SK-N-SH treated with all-trans-retinoic acid at 6 μM for 48 hours (cell line): ENCODE data around the gene PASK.

Experiments
- ATAC-seq: fragments of 200-7000 bp; cut with Tn5 transposase; 3 replicates; pipeline ENCODE4 v1.9.1; 2020; ENCODE audit warnings: mild to moderate bottlenecking, moderate library complexity
- ARNTL ChIP-seq: fragments of 450-650 bp; formaldehyde crosslinking; IDR thresholded peaks from 2 replicates; pipeline ENCODE4 v1.5.0; 2020; ENCODE audit warnings: low read depth, mild to moderate bottlenecking, moderate library complexity, borderline replicate concordance
- BACH2 ChIP-seq: fragments of 250-450 bp; sonication (Bioruptor Pico); IDR thresholded peaks from 2 replicates; pipeline ENCODE4 v1.9.0; 2021; ENCODE audit warnings: mild to moderate bottlenecking, borderline replicate concordance
- CSDC2 ChIP-seq: fragments of 250-450 bp; sonication (Bioruptor Pico); IDR thresholded peaks from 2 replicates; pipeline ENCODE4 v1.5.0; 2020; ENCODE audit warnings: mild to moderate bottlenecking, moderate library complexity
- ESRRG ChIP-seq: fragments of 250-450 bp; sonication (Bioruptor Pico); IDR thresholded peaks from 2 replicates; pipeline ENCODE4 v1.6.1; 2021; ENCODE audit warnings: mild to moderate bottlenecking
- GLIS3 ChIP-seq: fragments of 250-450 bp; sonication (Bioruptor Pico); IDR thresholded peaks from 2 replicates; pipeline ENCODE4 v1.5.0; 2020; ENCODE audit warnings: mild to moderate bottlenecking, moderate library complexity
- ISL1 ChIP-seq: fragments of 250-450 bp; sonication (Bioruptor Pico); IDR thresholded peaks from 2 replicates; pipeline ENCODE4 v2.1.2; 2022; ENCODE audit warnings: mild to moderate bottlenecking, moderate library complexity
- OSR1 ChIP-seq: fragments of 250-450 bp; sonication (Bioruptor Pico); IDR thresholded peaks from 2 replicates; pipeline ENCODE4 v1.8.0; 2022; ENCODE audit warnings: moderate library complexity, mild to moderate bottlenecking, inconsistent platforms
- PATZ1 ChIP-seq: fragments of 250-450 bp; sonication (Bioruptor Pico); IDR thresholded peaks from 2 replicates; pipeline ENCODE4 v1.8.0; 2020; ENCODE audit warnings: mild to moderate bottlenecking, moderate library complexity, borderline replicate concordance
- PPARA ChIP-seq: fragments of 250-450 bp; sonication (Bioruptor Pico); IDR thresholded peaks from 2 replicates; pipeline ENCODE4 v1.5.0; 2020; ENCODE audit warnings: mild to moderate bottlenecking, borderline replicate concordance
- SNAI2 ChIP-seq: fragments of 250-450 bp; sonication (Bioruptor Pico); IDR thresholded peaks from 2 replicates; pipeline ENCODE4 v1.5.0; 2020; ENCODE audit warnings: mild to moderate bottlenecking, moderate library complexity
- TCF4 ChIP-seq: fragments of 250-450 bp; sonication (Bioruptor Pico); IDR thresholded peaks from 2 replicates; pipeline ENCODE4 v1.8.0; 2021; ENCODE audit warnings: mild to moderate bottlenecking, moderate library complexity, borderline replicate concordance
- TOX ChIP-seq: fragments of 250-450 bp; sonication (Bioruptor Pico); IDR thresholded peaks from 2 replicates; pipeline ENCODE4 v1.8.0; 2021; ENCODE audit warnings: mild to moderate bottlenecking, moderate library complexity, borderline replicate concordance
- TSHZ2 ChIP-seq: fragments of 250-450 bp; sonication (Bioruptor Pico); IDR thresholded peaks from 2 replicates; pipeline ENCODE4 v1.5.0; 2020; ENCODE audit warnings: mild to moderate bottlenecking, moderate library complexity
- ZC3H10 ChIP-seq: fragments of 250-450 bp; sonication (Bioruptor Pico); IDR thresholded peaks from 2 replicates; pipeline ENCODE4 v1.5.1; 2021; ENCODE audit warnings: mild to moderate bottlenecking, moderate library complexity
- ZFP3 ChIP-seq: fragments of 250-450 bp; sonication (Bioruptor Pico); IDR thresholded peaks from 2 replicates; pipeline ENCODE4 v1.5.0; 2020; ENCODE audit warnings: mild to moderate bottlenecking, moderate library complexity
- ZFP30 ChIP-seq: fragments of 450-650 bp; formaldehyde crosslinking; IDR thresholded peaks from 2 replicates; pipeline ENCODE4 v1.5.0; 2022; ENCODE audit warnings: mild to moderate bottlenecking, moderate library complexity
- ZNF565 ChIP-seq: fragments of 450-650 bp; formaldehyde crosslinking; conservative IDR thresholded peaks from 2 replicates; pipeline ENCODE4 v1.5.0; 2020; ENCODE audit warnings: low read depth, mild to moderate bottlenecking, moderate library complexity
- ZNF8 ChIP-seq: fragments of 450-650 bp; formaldehyde crosslinking; IDR thresholded peaks from 2 replicates; pipeline ENCODE4 v1.5.0; 2020; ENCODE audit warnings: mild to moderate bottlenecking, moderate library complexity
- TF ChIP-seq, protein P1 (sequence below): fragments of 250-450 bp; sonication (Bioruptor Pico); IDR thresholded peaks from 2 replicates; pipeline ENCODE4 v1.5.1; 2021; ENCODE audit warnings: mild to moderate bottlenecking, moderate library complexity
- TF ChIP-seq, protein P2 (sequence below): fragments of 250-450 bp; sonication (Bioruptor Pico); IDR thresholded peaks from 2 replicates; pipeline ENCODE4 v1.5.1; 2020; ENCODE audit warnings: low read depth, mild to moderate bottlenecking, moderate library complexity
- TF ChIP-seq, protein P3 (sequence below): fragments of 250-450 bp; sonication (Bioruptor Pico); IDR thresholded peaks from 2 replicates; pipeline ENCODE4 v1.8.0; 2021; ENCODE audit warnings: low read depth, mild to moderate bottlenecking, moderate library complexity, borderline replicate concordance

The PASK gene

GRCh38 chr2:241136191-241136590 is 13.1 kb downstream of the PASK start:
- no peak for ATAC-seq
- TF ChIP-seq PATZ1 (CRISPR knock-in tag), result no peak
- TF ChIP-seq, protein P1, sequence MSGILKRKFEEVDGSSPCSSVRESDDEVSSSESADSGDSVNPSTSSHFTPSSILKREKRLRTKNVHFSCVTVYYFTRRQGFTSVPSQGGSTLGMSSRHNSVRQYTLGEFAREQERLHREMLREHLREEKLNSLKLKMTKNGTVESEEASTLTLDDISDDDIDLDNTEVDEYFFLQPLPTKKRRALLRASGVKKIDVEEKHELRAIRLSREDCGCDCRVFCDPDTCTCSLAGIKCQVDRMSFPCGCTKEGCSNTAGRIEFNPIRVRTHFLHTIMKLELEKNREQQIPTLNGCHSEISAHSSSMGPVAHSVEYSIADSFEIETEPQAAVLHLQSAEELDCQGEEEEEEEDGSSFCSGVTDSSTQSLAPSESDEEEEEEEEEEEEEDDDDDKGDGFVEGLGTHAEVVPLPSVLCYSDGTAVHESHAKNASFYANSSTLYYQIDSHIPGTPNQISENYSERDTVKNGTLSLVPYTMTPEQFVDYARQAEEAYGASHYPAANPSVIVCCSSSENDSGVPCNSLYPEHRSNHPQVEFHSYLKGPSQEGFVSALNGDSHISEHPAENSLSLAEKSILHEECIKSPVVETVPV (CRISPR knock-in tag), result no peak
- TF ChIP-seq OSR1 (CRISPR knock-in tag), result no peak
- TF ChIP-seq ISL1 (CRISPR knock-in tag), result no peak
- TF ChIP-seq ZNF8 (CRISPR knock-in tag), result no peak
- no peak for TF ChIP-seq TOX (CRISPR knock-in tag)
- no peak for TF ChIP-seq ZNF565 (CRISPR knock-in tag)
- TF ChIP-seq ZFP3, result no peak
- TF ChIP-seq, protein P2, sequence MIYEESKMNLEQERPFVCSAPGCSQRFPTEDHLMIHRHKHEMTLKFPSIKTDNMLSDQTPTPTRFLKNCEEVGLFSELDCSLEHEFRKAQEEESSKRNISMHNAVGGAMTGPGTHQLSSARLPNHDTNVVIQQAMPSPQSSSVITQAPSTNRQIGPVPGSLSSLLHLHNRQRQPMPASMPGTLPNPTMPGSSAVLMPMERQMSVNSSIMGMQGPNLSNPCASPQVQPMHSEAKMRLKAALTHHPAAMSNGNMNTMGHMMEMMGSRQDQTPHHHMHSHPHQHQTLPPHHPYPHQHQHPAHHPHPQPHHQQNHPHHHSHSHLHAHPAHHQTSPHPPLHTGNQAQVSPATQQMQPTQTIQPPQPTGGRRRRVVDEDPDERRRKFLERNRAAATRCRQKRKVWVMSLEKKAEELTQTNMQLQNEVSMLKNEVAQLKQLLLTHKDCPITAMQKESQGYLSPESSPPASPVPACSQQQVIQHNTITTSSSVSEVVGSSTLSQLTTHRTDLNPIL, result no peak
- TF ChIP-seq BACH2 (CRISPR knock-in tag), result no peak
- no peak for TF ChIP-seq SNAI2 (CRISPR knock-in tag)
- TF ChIP-seq, protein P3, sequence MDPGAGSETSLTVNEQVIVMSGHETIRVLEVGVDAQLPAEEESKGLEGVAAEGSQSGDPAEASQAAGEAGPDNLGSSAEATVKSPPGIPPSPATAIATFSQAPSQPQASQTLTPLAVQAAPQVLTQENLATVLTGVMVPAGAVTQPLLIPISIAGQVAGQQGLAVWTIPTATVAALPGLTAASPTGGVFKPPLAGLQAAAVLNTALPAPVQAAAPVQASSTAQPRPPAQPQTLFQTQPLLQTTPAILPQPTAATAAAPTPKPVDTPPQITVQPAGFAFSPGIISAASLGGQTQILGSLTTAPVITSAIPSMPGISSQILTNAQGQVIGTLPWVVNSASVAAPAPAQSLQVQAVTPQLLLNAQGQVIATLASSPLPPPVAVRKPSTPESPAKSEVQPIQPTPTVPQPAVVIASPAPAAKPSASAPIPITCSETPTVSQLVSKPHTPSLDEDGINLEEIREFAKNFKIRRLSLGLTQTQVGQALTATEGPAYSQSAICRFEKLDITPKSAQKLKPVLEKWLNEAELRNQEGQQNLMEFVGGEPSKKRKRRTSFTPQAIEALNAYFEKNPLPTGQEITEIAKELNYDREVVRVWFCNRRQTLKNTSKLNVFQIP (CRISPR knock-in tag), result no peak
- TF ChIP-seq CSDC2 (CRISPR knock-in tag), result no peak
- no peak for TF ChIP-seq ARNTL

GRCh38 chr2:241135737-241136136 is 13.5 kb downstream of the PASK start:
- TF ChIP-seq ZFP30 (CRISPR knock-in tag) (no peak), ESRRG (CRISPR knock-in tag) (no peak), ZC3H10 (no peak), GLIS3 (CRISPR knock-in tag) (no peak), TSHZ2 (CRISPR knock-in tag) (no peak), OSR1 (CRISPR knock-in tag) (no peak), PPARA (CRISPR knock-in tag) (no peak)
- TF ChIP-seq, all 23 proteins: peak for 0
- no peak for ATAC-seq

- no peak for ATAC-seq
- TF ChIP-seq ESRRG (CRISPR knock-in tag), result no peak
- no peak for TF ChIP-seq TCF4 (CRISPR knock-in tag)
- no peak for TF ChIP-seq ZFP30 (CRISPR knock-in tag)
- TF ChIP-seq, protein P2, result no peak
- no peak for TF ChIP-seq CSDC2 (CRISPR knock-in tag)
- TF ChIP-seq ZC3H10, result no peak
- TF ChIP-seq OSR1 (CRISPR knock-in tag), result no peak
- no peak for TF ChIP-seq TOX (CRISPR knock-in tag)
- TF ChIP-seq, protein P3 (CRISPR knock-in tag), result no peak
- no peak for TF ChIP-seq ZNF8 (CRISPR knock-in tag)
- TF ChIP-seq GLIS3 (CRISPR knock-in tag), result no peak
- no peak for TF ChIP-seq ZFP3
- TF ChIP-seq SNAI2 (CRISPR knock-in tag), result no peak
Observed at GRCh38 chr2:241134711-241135110, 14.6 kb downstream of the PASK start.
